Measurements from ENCODE around the gene CADM1.

DNA sequence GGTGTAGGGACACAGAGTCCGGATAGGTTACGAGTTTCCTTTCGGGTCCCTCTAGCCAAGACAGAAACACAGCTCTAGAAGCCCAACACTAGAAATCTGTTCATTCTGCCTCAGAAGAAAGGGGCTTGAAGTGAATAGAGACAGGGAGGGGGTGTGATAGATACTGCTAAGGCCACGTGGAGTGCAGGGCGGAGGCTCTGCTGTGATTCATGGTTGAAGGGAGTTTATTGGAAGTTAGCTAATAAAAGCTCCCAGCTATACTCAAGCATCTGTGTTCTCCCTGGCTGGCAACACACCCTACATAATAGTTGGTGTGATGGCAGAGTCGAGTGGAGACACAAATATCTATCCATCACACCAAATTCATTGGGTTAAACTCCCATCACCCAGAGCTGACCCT lies 337.4 kb downstream of the CADM1 start:
- TF ChIP-seq, protein P1, sequence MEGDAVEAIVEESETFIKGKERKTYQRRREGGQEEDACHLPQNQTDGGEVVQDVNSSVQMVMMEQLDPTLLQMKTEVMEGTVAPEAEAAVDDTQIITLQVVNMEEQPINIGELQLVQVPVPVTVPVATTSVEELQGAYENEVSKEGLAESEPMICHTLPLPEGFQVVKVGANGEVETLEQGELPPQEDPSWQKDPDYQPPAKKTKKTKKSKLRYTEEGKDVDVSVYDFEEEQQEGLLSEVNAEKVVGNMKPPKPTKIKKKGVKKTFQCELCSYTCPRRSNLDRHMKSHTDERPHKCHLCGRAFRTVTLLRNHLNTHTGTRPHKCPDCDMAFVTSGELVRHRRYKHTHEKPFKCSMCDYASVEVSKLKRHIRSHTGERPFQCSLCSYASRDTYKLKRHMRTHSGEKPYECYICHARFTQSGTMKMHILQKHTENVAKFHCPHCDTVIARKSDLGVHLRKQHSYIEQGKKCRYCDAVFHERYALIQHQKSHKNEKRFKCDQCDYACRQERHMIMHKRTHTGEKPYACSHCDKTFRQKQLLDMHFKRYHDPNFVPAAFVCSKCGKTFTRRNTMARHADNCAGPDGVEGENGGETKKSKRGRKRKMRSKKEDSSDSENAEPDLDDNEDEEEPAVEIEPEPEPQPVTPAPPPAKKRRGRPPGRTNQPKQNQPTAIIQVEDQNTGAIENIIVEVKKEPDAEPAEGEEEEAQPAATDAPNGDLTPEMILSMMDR (IDR thresholded peaks at IDR 0.05) = no peak
- TF ChIP-seq POLR2A (IDR thresholded peaks at IDR 0.05) (no peak), EP300 (IDR thresholded peaks at IDR 0.05) (no peak)

Data from stomach (tissue), 4 donors.